Neural progenitor cell (in vitro differentiated cells): ENCODE data around the gene LARGE2. TPM values are rescaled to one million over a fixed set of nuclear protein-coding genes. Genes with fewer than 3 reads are reported as not detected.

Experiments used
- total RNA-seq: library from RNA; depleted of rRNA; stranded (reverse); fragments of >200 nt; gene quantifications from 2 replicates; pipeline ENCODE4 v1.2.3, GENCODE V29; 2015; ENCODE audit warnings: low replicate concordance

The LARGE2 gene
- total RNA-seq, 1 donor from 2014 or later, result 5.0 TPM

Other genes with a start within 250 kb of the LARGE2 start
- 1.3 and 3.2 TPM in 2 replicates for gene SLC35C1, start 117.5 kb upstream of the LARGE2 start, total RNA-seq
- gene CRY2, start 75.2 kb upstream of the LARGE2 start, total RNA-seq, result 15.8 and 18.7 TPM in 2 replicates
- gene MAPK8IP1, start 37.0 kb upstream of the LARGE2 start, total RNA-seq, result 3.7 and 11.0 TPM in 2 replicates
- 0.99 TPM in 1 of 2 replicates, not detected in the other for gene FREY1, start 15.4 kb upstream of the LARGE2 start, total RNA-seq
- 11.6 and 26.5 TPM in 2 replicates for gene PEX16, start 4.8 kb upstream of the LARGE2 start, total RNA-seq
- gene PHF21A, start 198.8 kb downstream of the LARGE2 start, total RNA-seq, result 33.9 and 49.6 TPM in 2 replicates